WTC11 (cell line): Measurements from ENCODE around the gene PHF12. TPM values are rescaled to one million over a fixed set of nuclear protein-coding genes. Genes with fewer than 3 reads are reported as not detected.
A peak's percentile ranks its signal among the peaks of the same experiment; 100 is the strongest.

Source experiments
- ATAC-seq: fragments of 200-7000 bp; cut with Tn5 transposase; 2 replicates; pipeline ENCODE4 v1.10.0; 2021; ENCODE audit warnings: mild to moderate bottlenecking, moderate library complexity
- CTCF ChIA-PET: fragments of 300-600 bp; sonication (Branson Sonifier 250); formaldehyde crosslinking; loops from one replicate; lab custom pipeline; 2021; ENCODE audit warnings: antibody characterized with exemption; lab: Charles Lee
- POLR2A ChIA-PET: fragments of 350-600 bp; sonication (Branson Sonifier 250); formaldehyde crosslinking; loops from one replicate; lab custom pipeline; 2021; ENCODE audit warnings: antibody characterized with exemption; lab: Charles Lee
- DNase-seq: peaks from one replicate; pipeline ENCODE4 v3.0.0; 2021; ENCODE audit warnings: low spot score
- H3K27ac Mint-ChIP-seq: 2 replicates; pipeline ENCODE4 v1.8.0; 2021; ENCODE audit warnings: mixed read lengths
- H3K27me3 Mint-ChIP-seq: 2 replicates; pipeline ENCODE4 v1.8.0; 2021; ENCODE audit warnings: low read depth, mild to moderate bottlenecking, moderate library complexity, mixed read lengths
- H3K36me3 Mint-ChIP-seq: 2 replicates; pipeline ENCODE4 v1.8.0; 2021; ENCODE audit warnings: mixed read lengths
- H3K4me1 Mint-ChIP-seq: 2 replicates; pipeline ENCODE4 v1.8.0; 2022; ENCODE audit warnings: mixed read lengths
- H3K4me3 Mint-ChIP-seq: 2 replicates; pipeline ENCODE4 v1.8.0; 2021; ENCODE audit warnings: mild to moderate bottlenecking, moderate library complexity, mixed read lengths
- H3K9me3 Mint-ChIP-seq: 2 replicates; pipeline ENCODE4 v1.8.0; 2021; ENCODE audit warnings: mixed read lengths
- CBFB ChIP-seq: sonication (generic); formaldehyde crosslinking; IDR thresholded peaks from 2 replicates; pipeline ENCODE4 v1.8.1; 2022; ENCODE audit warnings: mild to moderate bottlenecking, low read depth, missing genetic modification reagents
- ELF4 ChIP-seq: sonication (generic); formaldehyde crosslinking; IDR thresholded peaks from 2 replicates; pipeline ENCODE4 v1.8.1; 2022; ENCODE audit warnings: low read depth, mild to moderate bottlenecking, moderate library complexity, missing genetic modification reagents
- GABPB1 ChIP-seq: sonication (generic); formaldehyde crosslinking; IDR thresholded peaks from 2 replicates; pipeline ENCODE4 v1.8.1; 2023; ENCODE audit warnings: mild to moderate bottlenecking, missing genetic modification reagents
- GRHL2 ChIP-seq: fragments of 250-450 bp; sonication (Bioruptor Pico); IDR thresholded peaks from 2 replicates; pipeline ENCODE4 v1.8.0; 2022; ENCODE audit warnings: mild to moderate bottlenecking, moderate library complexity; ENCODE audit not compliant: insufficient replicate concordance, severe bottlenecking
- HMGA2 ChIP-seq: fragments of 250-450 bp; sonication (Bioruptor Pico); IDR thresholded peaks from 2 replicates; pipeline ENCODE4 v1.4.0; 2021; ENCODE audit warnings: mild to moderate bottlenecking, moderate library complexity
- NR2C2 ChIP-seq: sonication (generic); formaldehyde crosslinking; IDR thresholded peaks from 2 replicates; pipeline ENCODE4 v1.8.0; 2022; ENCODE audit warnings: mild to moderate bottlenecking, missing genetic modification reagents
- PRRX2 ChIP-seq: fragments of 250-450 bp; sonication (Bioruptor Pico); IDR thresholded peaks from 2 replicates; pipeline ENCODE4 v1.8.0; 2021; ENCODE audit warnings: mild to moderate bottlenecking
- SOX15 ChIP-seq: fragments of 250-450 bp; sonication (Bioruptor Pico); IDR thresholded peaks from 2 replicates; pipeline ENCODE4 v1.9.0; 2021; ENCODE audit warnings: mild to moderate bottlenecking
- ZNF121 ChIP-seq: sonication (generic); formaldehyde crosslinking; IDR thresholded peaks from 2 replicates; pipeline ENCODE4 v1.8.0; 2023; ENCODE audit warnings: missing genetic modification reagents
- ZNF232 ChIP-seq: sonication (generic); formaldehyde crosslinking; IDR thresholded peaks from 2 replicates; pipeline ENCODE4 v1.8.0; 2022; ENCODE audit warnings: mild to moderate bottlenecking, missing genetic modification reagents
- total RNA-seq: library from RNA; stranded (reverse); gene quantifications from 3 replicates; pipeline ENCODE4 v1.2.3, GENCODE V29; 2021
- TF ChIP-seq, protein P1 (sequence below): sonication (generic); formaldehyde crosslinking; IDR thresholded peaks from 2 replicates; pipeline ENCODE4 v1.8.1; 2023; ENCODE audit warnings: mild to moderate bottlenecking, missing genetic modification reagents, borderline replicate concordance
- TF ChIP-seq, protein P2 (sequence below): fragments of 200-600 bp; IDR thresholded peaks from 2 replicates; pipeline ENCODE4 v1.8.0; 2022; ENCODE audit warnings: antibody characterized with exemption
- TF ChIP-seq, protein P3 (sequence below): fragments of 250-450 bp; sonication (Bioruptor Pico); IDR thresholded peaks from 2 replicates; pipeline ENCODE4 v1.9.0; 2021; ENCODE audit warnings: mild to moderate bottlenecking

Gene PHF12
- total RNA-seq, 1 experiment from 2014 or later, result 69.8 TPM

DNA sequence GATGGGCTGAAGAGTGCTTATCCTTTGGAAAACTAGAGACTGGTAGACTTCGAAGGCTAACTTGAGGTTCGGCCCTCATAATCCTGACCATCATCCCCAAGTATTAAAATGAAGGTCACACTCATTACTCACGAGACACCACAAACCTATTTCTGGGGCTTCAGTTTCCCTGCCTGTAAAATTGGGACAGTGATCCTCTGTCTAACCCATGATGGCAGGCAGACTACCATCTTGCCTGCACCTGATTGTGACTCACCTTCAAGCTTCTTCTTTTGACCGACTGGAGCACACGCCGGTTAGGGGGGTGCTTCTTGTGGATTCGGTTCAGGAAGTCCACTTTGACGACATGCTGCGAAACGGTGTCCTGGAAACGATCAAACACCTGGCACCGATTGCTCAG, 34.3 kb downstream of the PHF12 start (continued):
- TF ChIP-seq, protein P1, sequence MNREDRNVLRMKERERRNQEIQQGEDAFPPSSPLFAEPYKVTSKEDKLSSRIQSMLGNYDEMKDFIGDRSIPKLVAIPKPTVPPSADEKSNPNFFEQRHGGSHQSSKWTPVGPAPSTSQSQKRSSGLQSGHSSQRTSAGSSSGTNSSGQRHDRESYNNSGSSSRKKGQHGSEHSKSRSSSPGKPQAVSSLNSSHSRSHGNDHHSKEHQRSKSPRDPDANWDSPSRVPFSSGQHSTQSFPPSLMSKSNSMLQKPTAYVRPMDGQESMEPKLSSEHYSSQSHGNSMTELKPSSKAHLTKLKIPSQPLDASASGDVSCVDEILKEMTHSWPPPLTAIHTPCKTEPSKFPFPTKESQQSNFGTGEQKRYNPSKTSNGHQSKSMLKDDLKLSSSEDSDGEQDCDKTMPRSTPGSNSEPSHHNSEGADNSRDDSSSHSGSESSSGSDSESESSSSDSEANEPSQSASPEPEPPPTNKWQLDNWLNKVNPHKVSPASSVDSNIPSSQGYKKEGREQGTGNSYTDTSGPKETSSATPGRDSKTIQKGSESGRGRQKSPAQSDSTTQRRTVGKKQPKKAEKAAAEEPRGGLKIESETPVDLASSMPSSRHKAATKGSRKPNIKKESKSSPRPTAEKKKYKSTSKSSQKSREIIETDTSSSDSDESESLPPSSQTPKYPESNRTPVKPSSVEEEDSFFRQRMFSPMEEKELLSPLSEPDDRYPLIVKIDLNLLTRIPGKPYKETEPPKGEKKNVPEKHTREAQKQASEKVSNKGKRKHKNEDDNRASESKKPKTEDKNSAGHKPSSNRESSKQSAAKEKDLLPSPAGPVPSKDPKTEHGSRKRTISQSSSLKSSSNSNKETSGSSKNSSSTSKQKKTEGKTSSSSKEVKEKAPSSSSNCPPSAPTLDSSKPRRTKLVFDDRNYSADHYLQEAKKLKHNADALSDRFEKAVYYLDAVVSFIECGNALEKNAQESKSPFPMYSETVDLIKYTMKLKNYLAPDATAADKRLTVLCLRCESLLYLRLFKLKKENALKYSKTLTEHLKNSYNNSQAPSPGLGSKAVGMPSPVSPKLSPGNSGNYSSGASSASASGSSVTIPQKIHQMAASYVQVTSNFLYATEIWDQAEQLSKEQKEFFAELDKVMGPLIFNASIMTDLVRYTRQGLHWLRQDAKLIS (CRISPR knock-in tag), result no peak
- no peak for TF ChIP-seq SOX15
- TF ChIP-seq ZNF121 (CRISPR knock-in tag), result no peak
- TF ChIP-seq CBFB (CRISPR knock-in tag), result no peak
- no peak for TF ChIP-seq HMGA2 (CRISPR knock-in tag)
- TF ChIP-seq NR2C2 (CRISPR knock-in tag), result no peak
- no peak for TF ChIP-seq ELF4 (CRISPR knock-in tag)

DNA sequence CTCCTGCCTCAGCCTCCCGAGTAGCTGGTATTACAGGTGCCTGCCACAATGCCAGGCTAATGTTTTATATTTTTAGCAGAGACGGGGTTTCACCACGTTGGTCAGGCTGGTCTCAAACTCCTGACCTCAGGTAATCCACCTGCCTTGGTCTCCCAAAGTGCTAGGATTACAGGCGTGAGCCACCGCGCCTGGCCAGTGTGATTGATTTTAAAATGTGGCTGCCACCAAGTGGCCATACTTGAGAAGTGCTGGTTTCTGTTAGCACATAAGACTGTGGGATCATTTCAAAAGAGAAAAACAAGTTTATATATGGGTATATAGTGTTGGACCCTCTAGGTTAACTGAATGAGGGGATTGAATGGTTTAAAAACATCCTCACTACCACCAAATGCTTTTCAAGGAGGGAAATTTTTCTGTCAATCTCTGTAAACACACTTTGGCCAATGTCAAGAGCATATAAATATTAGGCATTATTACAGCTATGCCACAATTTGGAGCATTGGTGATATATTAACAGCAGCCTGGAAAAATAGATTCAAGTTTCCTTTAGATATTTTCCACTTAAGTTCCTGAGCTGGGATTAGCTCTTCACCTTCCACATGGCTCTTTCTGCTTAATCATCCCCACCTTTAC, 34.9 kb downstream of the PHF12 start:
- no peaks in the 10 kb centered on the region for H3K4me1 Mint-ChIP-seq
- TF ChIP-seq PRRX2 (CRISPR knock-in tag), result no peak
- no peak for TF ChIP-seq GRHL2 (CRISPR knock-in tag)
- no peak for TF ChIP-seq GABPB1 (CRISPR knock-in tag)
- TF ChIP-seq, protein P2, sequence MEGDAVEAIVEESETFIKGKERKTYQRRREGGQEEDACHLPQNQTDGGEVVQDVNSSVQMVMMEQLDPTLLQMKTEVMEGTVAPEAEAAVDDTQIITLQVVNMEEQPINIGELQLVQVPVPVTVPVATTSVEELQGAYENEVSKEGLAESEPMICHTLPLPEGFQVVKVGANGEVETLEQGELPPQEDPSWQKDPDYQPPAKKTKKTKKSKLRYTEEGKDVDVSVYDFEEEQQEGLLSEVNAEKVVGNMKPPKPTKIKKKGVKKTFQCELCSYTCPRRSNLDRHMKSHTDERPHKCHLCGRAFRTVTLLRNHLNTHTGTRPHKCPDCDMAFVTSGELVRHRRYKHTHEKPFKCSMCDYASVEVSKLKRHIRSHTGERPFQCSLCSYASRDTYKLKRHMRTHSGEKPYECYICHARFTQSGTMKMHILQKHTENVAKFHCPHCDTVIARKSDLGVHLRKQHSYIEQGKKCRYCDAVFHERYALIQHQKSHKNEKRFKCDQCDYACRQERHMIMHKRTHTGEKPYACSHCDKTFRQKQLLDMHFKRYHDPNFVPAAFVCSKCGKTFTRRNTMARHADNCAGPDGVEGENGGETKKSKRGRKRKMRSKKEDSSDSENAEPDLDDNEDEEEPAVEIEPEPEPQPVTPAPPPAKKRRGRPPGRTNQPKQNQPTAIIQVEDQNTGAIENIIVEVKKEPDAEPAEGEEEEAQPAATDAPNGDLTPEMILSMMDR, result peak; percentile 62
- TF ChIP-seq, all 79 proteins: peak for 1
- ChIA-PET CTCF (interaction anchor here (0.8 to 2.4 kb wide), 11 partner anchors 8 to 200 kb away, joined by 3 to 27 read pairs (median 4); partner anchors contain the start of gene DHRS13), POLR2A (interaction anchor here (0.9 kb wide), 1 partner anchor 20 kb away, joined by 3 read pairs; no protein-coding TSS in a partner anchor)
- H3K4me3 Mint-ChIP-seq, result no peak overlapping the region
- peak; percentile 88 for ATAC-seq
- no peaks in the 10 kb centered on the region for H3K27me3 Mint-ChIP-seq
- H3K36me3 Mint-ChIP-seq, result peaks cover 92% of the 10 kb centered on the region
- no peaks in the 10 kb centered on the region for H3K9me3 Mint-ChIP-seq
- no peak overlapping the region for H3K27ac Mint-ChIP-seq
- DNase-seq, result peak; percentile 53

DNA sequence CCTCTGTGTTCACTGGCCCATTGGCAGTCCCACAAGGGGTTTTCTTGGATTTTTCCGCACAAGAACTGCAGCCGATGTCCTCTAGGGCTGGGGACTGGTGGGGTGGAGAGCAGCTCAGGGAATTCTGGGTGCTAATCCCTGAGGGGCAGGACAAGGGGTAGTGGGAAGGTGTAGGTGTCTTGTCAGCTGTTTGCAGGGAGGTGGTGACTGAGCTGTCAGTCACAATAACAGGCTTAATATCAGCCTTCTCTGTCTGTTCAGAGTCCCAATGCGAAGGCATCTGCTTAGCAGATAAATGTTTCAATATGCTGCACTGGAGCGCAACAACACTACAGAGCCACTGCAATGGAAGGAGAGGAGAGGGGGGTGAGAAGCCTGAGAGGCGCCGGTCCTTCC, 38.4 kb downstream of the PHF12 start:
- Mint-ChIP-seq H3K9me3 (no peaks in the 10 kb centered on the region), H3K27ac (0 out of 2 replicates have a peak overlapping the region, but pooled peaks have one; percentile 49), H3K36me3 (peaks cover 93% of the 10 kb centered on the region), H3K4me3 (no peak overlapping the region), H3K4me1 (peaks cover 19% of the 10 kb centered on the region), H3K27me3 (no peaks in the 10 kb centered on the region)
- no peak for ATAC-seq
- no peak for TF ChIP-seq ZNF232 (CRISPR knock-in tag)
- TF ChIP-seq, protein P1 (CRISPR knock-in tag), result no peak
- TF ChIP-seq, protein P3, sequence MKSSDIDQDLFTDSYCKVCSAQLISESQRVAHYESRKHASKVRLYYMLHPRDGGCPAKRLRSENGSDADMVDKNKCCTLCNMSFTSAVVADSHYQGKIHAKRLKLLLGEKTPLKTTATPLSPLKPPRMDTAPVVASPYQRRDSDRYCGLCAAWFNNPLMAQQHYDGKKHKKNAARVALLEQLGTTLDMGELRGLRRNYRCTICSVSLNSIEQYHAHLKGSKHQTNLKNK (CRISPR knock-in tag), result no peak
- CTCF ChIA-PET, result interaction anchor here (0.6 to 2.0 kb wide), 21 partner anchors 11 to 269 kb away, joined by 3 to 15 read pairs (median 5); partner anchors contain the start of genes DHRS13, FLOT2, NEK8 and PHF12
- DNase-seq, result no peak
- POLR2A ChIA-PET, result no interaction called here
